Peyer's patch (tissue), 4 donors: ENCODE measurements around the gene DPYSL5. TPM values are rescaled to one million over a fixed set of nuclear protein-coding genes. Genes with fewer than 3 reads are reported as not detected.
"Not testable (repeated sequence)": the region's sequence is repeated elsewhere in the genome, so short reads cannot be mapped to it uniquely, and the experiment has no call there.

ENCODE experiments used
- DNase-seq, 3 donors: peaks; one replicate each; pipeline ENCODE4 v3.0.0-alpha.2; 2017 to 2019
- H3K27ac ChIP-seq, 4 donors: fragments of 200-600 bp; sonication (generic); one replicate each; pipeline ENCODE4 v1.5.1; 2016 to 2019
- H3K27me3 ChIP-seq, 2 donors: fragments of 200-600 bp; sonication (generic); one replicate each; pipeline ENCODE4 v1.5.1; 2019
- H3K36me3 ChIP-seq, 3 donors: fragments of 200-600 bp; sonication (generic); one replicate each; pipeline ENCODE4 v1.5.1; 2016 to 2019
- H3K4me1 ChIP-seq, 4 donors: fragments of 200-600 bp; sonication (generic); one replicate each; pipeline ENCODE4 v1.5.1; 2016 to 2019
- H3K4me3 ChIP-seq, 4 donors: fragments of 200-600 bp; sonication (generic); 1 replicate in 3 of 4; 2 replicates in 1 of 4; pipeline ENCODE4 v1.5.1; 2016 to 2019; ENCODE audit warnings: mild to moderate bottlenecking in 1 of 4
- H3K9me3 ChIP-seq, 4 donors: fragments of 200-600 bp; sonication (generic); one replicate each; pipeline ENCODE4 v1.5.1; 2016 to 2019; ENCODE audit warnings: mild to moderate bottlenecking in 1 of 4
- POLR2A ChIP-seq, 2 donors: fragments of 450-650 bp; IDR thresholded peaks; one replicate each; pipeline ENCODE4 v1.5.1; 2017; ENCODE audit warnings: antibody characterized with exemption in 2 of 2, mild to moderate bottlenecking in 2 of 2, moderate library complexity in 2 of 2
- total RNA-seq, 4 donors: library from RNA; depleted of rRNA; stranded (reverse); fragments of >200 nt; gene quantifications; one replicate each; pipeline ENCODE4 v1.1.0, GENCODE V29; 2016
- TF ChIP-seq, protein P1 (sequence below), 6 experiments: fragments of 450-650 bp in 4 of 6; fragments of 200-600 bp in 2 of 6; sonication (generic) in 1 of 6; IDR thresholded peaks; one replicate each; pipeline ENCODE4 v1.5.1; 2017 to 2019; ENCODE audit warnings: antibody characterized with exemption in 6 of 6, mild to moderate bottlenecking in 3 of 6, moderate library complexity in 1 of 6

The DPYSL5 gene
- total RNA-seq, 4 donors from 2014 or later = 0.13 to 0.83 TPM; not detected in 2

DNA sequence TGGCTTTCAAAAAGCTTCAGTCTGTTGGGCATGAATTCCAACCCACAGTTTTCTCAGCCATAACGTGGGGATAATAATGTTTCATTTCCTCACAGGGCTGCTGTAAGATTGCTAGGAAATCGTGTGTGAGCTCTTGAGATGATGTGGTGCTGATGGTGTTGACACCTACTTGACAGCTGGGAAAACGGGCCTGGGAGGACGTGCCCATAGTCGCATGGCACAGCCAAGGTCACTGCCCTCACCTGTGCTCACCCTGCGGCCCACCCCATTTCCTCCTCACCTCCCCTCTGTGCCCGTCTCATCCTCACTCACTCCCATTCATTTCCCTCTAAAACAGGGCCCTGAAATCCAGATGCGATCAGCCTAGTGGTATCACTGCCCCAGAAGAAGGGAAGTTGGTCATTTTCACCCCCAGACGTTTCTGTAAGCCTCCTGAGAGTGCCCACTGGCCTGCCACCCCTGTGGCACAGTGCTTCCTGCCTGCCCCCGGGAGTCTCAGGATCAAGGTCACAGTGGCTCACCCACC lies 33.0 kb downstream of the DPYSL5 start:
- Histone ChIP-seq H3K27me3 (no peaks in the 10 kb centered on the region), H3K36me3 (no peaks in the 10 kb centered on the region), H3K4me1 (no peaks in the 10 kb centered on the region), H3K9me3 (no peaks in the 10 kb centered on the region), H3K27ac (no peak overlapping the region), H3K4me3 (no peak overlapping the region)
- DNase-seq = no peak
- TF ChIP-seq, protein P1, sequence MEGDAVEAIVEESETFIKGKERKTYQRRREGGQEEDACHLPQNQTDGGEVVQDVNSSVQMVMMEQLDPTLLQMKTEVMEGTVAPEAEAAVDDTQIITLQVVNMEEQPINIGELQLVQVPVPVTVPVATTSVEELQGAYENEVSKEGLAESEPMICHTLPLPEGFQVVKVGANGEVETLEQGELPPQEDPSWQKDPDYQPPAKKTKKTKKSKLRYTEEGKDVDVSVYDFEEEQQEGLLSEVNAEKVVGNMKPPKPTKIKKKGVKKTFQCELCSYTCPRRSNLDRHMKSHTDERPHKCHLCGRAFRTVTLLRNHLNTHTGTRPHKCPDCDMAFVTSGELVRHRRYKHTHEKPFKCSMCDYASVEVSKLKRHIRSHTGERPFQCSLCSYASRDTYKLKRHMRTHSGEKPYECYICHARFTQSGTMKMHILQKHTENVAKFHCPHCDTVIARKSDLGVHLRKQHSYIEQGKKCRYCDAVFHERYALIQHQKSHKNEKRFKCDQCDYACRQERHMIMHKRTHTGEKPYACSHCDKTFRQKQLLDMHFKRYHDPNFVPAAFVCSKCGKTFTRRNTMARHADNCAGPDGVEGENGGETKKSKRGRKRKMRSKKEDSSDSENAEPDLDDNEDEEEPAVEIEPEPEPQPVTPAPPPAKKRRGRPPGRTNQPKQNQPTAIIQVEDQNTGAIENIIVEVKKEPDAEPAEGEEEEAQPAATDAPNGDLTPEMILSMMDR (IDR thresholded peaks at IDR 0.05) = no peak
- no peak for TF ChIP-seq POLR2A (IDR thresholded peaks at IDR 0.05)

DNA sequence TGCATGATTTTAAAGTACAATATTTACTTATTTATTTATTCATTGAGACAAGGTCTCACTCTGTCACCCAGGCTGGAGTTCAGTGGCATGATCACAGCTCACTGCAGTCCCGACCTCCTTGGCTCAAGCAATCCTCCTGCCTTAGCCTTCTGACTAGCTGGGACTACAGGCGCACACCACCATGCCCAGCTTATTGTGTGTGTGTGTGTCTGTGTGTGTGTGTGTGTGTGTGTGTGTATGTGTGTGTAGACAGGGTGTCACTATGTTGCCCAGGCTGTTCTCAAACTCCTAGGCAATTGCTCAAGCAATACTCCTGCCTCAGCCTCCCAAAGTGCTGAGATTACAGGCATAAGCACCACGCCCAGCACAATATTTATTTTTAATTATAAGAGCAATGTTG lies 34.3 kb downstream of the DPYSL5 start:
- H3K27me3 ChIP-seq, DNase-seq, H3K9me3 ChIP-seq, H3K36me3 ChIP-seq, H3K4me1 ChIP-seq, H3K27ac ChIP-seq, H3K4me3 ChIP-seq: not testable (repeated sequence)

DNA sequence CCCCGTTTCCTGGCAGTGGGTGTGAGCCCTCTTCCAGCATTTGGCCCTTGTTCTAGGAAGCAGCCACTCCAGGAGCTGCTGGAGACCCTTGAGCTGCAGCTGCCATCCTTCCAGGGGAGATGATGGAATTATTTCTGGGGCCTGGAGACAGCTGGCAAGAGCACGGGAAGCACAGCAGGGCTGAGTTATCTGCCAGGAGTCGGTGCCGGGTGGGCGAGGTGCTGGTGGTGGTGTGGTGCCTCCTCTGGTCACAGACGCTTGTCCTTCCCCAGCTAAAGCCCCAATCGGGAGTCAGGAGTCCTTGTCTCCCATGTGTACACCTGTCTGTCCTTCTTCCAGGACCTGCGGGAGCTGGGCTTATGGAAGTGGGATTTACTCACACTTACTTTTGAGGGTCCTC lies 36.0 kb downstream of the DPYSL5 start:
- TF ChIP-seq POLR2A (IDR thresholded peaks at IDR 0.05) = no peak
- TF ChIP-seq, protein P1 (IDR thresholded peaks at IDR 0.05) = no peak
- no peak overlapping the region for H3K27ac ChIP-seq
- H3K27me3 ChIP-seq = no peaks in the 10 kb centered on the region
- no peaks in the 10 kb centered on the region for H3K9me3 ChIP-seq
- H3K4me3 ChIP-seq = no peak overlapping the region
- no peaks in the 10 kb centered on the region for H3K36me3 ChIP-seq
- no peaks in the 10 kb centered on the region for H3K4me1 ChIP-seq
- DNase-seq = no peak

DNA sequence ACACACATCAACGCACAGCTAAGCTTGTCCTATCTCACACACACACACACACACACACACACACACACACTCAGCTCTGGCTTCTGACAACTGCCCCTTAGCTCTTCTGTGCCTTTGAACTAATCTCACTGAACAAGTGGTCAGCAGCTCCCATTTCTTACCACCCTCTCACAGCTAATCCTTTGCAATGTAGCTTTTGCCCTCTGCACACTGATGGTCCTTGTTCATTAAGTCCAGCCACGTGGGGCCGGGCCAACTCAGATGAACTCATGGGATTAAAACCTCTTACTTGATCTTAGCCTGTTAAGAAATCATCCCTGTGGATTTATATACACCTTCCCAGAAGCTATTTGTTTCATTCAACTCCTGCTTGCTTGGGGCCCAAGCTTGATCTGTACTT lies 36.6 kb downstream of the DPYSL5 start:
- H3K4me1 ChIP-seq = no peaks in the 10 kb centered on the region
- H3K9me3 ChIP-seq = no peaks in the 10 kb centered on the region
- no peak overlapping the region for H3K27ac ChIP-seq
- DNase-seq = no peak
- H3K27me3 ChIP-seq = no peaks in the 10 kb centered on the region
- no peak overlapping the region for H3K4me3 ChIP-seq
- TF ChIP-seq, protein P1 (IDR thresholded peaks at IDR 0.05) = no peak
- no peak for TF ChIP-seq POLR2A (IDR thresholded peaks at IDR 0.05)
- no peaks in the 10 kb centered on the region for H3K36me3 ChIP-seq

DNA sequence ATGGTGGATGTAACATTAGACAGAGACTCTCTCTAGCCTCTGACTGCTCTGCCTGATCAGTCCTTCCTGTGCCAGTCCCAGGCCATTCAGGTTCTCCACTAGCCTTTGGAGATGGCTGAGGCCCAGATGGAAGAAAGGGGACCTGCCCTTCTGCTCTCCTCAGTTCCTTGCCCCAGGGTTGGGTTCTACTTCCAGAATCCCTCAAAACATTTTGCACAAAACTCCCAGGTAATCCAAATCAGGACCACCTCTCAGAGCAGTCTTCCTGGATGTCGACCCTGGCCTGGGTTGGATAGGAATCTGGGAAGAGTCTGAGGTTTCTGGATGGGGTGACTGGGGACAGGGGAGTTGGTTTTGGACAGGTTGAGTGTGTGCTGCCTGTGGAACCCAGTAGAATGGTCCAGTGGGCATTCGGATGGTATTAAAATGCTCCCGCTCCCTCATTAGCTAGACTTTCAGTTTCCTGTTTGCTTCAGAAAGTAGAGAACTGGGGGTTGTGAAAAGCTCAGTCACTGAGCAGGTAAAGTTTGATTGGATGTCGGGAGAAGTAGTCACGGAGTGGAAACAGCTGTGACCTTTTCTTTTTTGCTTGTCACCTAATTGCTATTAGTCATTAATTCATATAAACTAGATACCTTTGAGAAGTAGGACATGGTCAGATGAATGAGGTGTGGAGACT lies 37.9 kb downstream of the DPYSL5 start:
- Histone ChIP-seq H3K27ac (no peak overlapping the region), H3K9me3 (no peaks in the 10 kb centered on the region), H3K4me3 (no peak overlapping the region), H3K4me1 (no peaks in the 10 kb centered on the region), H3K27me3 (no peaks in the 10 kb centered on the region), H3K36me3 (no peaks in the 10 kb centered on the region)
- no peak for DNase-seq
- TF ChIP-seq, protein P1 (IDR thresholded peaks at IDR 0.05) = no peak
- no peak for TF ChIP-seq POLR2A (IDR thresholded peaks at IDR 0.05)

DNA sequence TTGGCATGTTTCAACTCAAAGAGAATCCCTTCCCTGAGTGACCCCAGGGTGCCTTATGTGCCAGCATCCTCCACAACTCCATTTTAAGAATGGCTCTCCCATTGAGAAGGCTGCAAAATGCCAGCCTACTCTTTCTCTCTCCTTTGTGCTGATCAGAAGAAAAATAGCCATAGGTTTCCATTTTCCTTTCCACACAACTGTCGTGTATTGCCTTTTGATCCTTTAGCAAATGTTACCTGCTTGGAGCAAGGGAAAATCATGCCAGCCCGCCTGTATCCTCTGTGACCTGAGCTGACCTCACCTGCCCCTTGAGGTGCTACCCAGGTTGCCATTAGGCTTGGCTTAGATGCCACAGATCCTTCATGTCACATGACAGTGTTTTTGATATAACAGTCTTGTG lies 38.8 kb downstream of the DPYSL5 start:
- H3K4me3 ChIP-seq = no peak overlapping the region
- no peak overlapping the region for H3K27ac ChIP-seq
- no peak for TF ChIP-seq POLR2A (IDR thresholded peaks at IDR 0.05)
- TF ChIP-seq, protein P1 (IDR thresholded peaks at IDR 0.05) = no peak
- DNase-seq = no peak
- no peaks in the 10 kb centered on the region for H3K27me3 ChIP-seq
- H3K36me3 ChIP-seq = no peaks in the 10 kb centered on the region
- no peaks in the 10 kb centered on the region for H3K4me1 ChIP-seq
- no peaks in the 10 kb centered on the region for H3K9me3 ChIP-seq
